Measurements from ENCODE around the gene LTBP1. TPM values are rescaled to one million over a fixed set of nuclear protein-coding genes. Genes with fewer than 3 reads are reported as not detected.

The LTBP1 gene
- total and polyA plus RNA-seq, 2 experiments from 2014 or later: 35.6 to 68.9 TPM

- Histone ChIP-seq H3K9me3 (ENCODE audit: low read depth) (no peaks in the 10 kb centered on the region), H3K4me3 (no peak overlapping the region), H4K20me1 (ENCODE audit: insufficient read depth, poor library complexity, severe bottlenecking) (no peaks in the 10 kb centered on the region), H2AFZ (no peak overlapping the region), H3K79me2 (no peaks in the 10 kb centered on the region), H3K27ac (no peak overlapping the region), H3K4me1 (ENCODE audit: insufficient read depth) (peaks cover 5% of the 10 kb centered on the region), H3K9me2 (replicated peaks; ENCODE audit: insufficient read depth) (no peaks in the 10 kb centered on the region), H3K36me3 (replicated peaks; ENCODE audit: insufficient read depth, low read depth) (no peaks in the 10 kb centered on the region), H3K4me2 (no peak overlapping the region), H3K27me3 (no peaks in the 10 kb centered on the region)
- no peak for TF ChIP-seq EZH2 (IDR thresholded peaks at IDR 0.05; ENCODE audit: borderline replicate concordance)
- TF ChIP-seq CTCF (IDR thresholded peaks at IDR 0.05; ENCODE audit: poor library complexity): no peak
- no peak for TF ChIP-seq EZH2phosphoT487 (IDR thresholded peaks at IDR 0.05; ENCODE audit: low read depth, severe bottlenecking, unreplicated experiment)
- 50% methylated on average over 5 of the region's 5 CpGs for WGBS (ENCODE audit: low lambda C conversion rate, missing lambda C conversion rate)
- no peak for DNase-seq (ENCODE audit: low spot score)
Measured at GRCh38 chr2:33190393-33190937, 243.7 kb downstream of the LTBP1 start.

- no peaks in the 10 kb centered on the region for H3K36me3 ChIP-seq (replicated peaks; ENCODE audit: insufficient read depth, low read depth)
- H2AFZ ChIP-seq: no peak overlapping the region
- H3K9me2 ChIP-seq (replicated peaks; ENCODE audit: insufficient read depth): no peaks in the 10 kb centered on the region
- H3K4me2 ChIP-seq: no peak overlapping the region
- no peaks in the 10 kb centered on the region for H3K4me1 ChIP-seq (ENCODE audit: insufficient read depth)
- H3K27me3 ChIP-seq: no peaks in the 10 kb centered on the region
- H3K9me3 ChIP-seq (ENCODE audit: low read depth): no peaks in the 10 kb centered on the region
- H4K20me1 ChIP-seq (ENCODE audit: insufficient read depth, poor library complexity, severe bottlenecking): no peaks in the 10 kb centered on the region
- 74% methylated on average over 7 of the region's 7 CpGs for WGBS (ENCODE audit: low lambda C conversion rate, missing lambda C conversion rate)
- no peak overlapping the region for H3K4me3 ChIP-seq
- H3K27ac ChIP-seq: no peak overlapping the region
- H3K79me2 ChIP-seq: no peaks in the 10 kb centered on the region
- no peak for DNase-seq (ENCODE audit: low spot score)
- TF ChIP-seq EZH2 (IDR thresholded peaks at IDR 0.05; ENCODE audit: borderline replicate concordance): no peak
- no peak for TF ChIP-seq CTCF (IDR thresholded peaks at IDR 0.05; ENCODE audit: poor library complexity)
- no peak for TF ChIP-seq EZH2phosphoT487 (IDR thresholded peaks at IDR 0.05; ENCODE audit: low read depth, severe bottlenecking, unreplicated experiment)
Measured at GRCh38 chr2:33195891-33196290, 249.1 kb downstream of the LTBP1 start.

GRCh38 chr2:33196700-33197099, 249.9 kb downstream of the LTBP1 start:
- no peak overlapping the region for H3K27ac ChIP-seq
- 93% methylated on average over 3 of the region's 3 CpGs for WGBS (ENCODE audit: low lambda C conversion rate, missing lambda C conversion rate)
- no peak for TF ChIP-seq EZH2phosphoT487 (IDR thresholded peaks at IDR 0.05; ENCODE audit: low read depth, severe bottlenecking, unreplicated experiment)
- no peak for TF ChIP-seq CTCF (IDR thresholded peaks at IDR 0.05; ENCODE audit: poor library complexity)
- no peak for TF ChIP-seq EZH2 (IDR thresholded peaks at IDR 0.05; ENCODE audit: borderline replicate concordance)
- no peaks in the 10 kb centered on the region for H3K4me1 ChIP-seq (ENCODE audit: insufficient read depth)
- no peak for DNase-seq (ENCODE audit: low spot score)
- H3K9me2 ChIP-seq (replicated peaks; ENCODE audit: insufficient read depth): no peaks in the 10 kb centered on the region
- no peak overlapping the region for H3K4me3 ChIP-seq
- no peaks in the 10 kb centered on the region for H3K27me3 ChIP-seq
- H3K79me2 ChIP-seq: no peaks in the 10 kb centered on the region
- H3K4me2 ChIP-seq: no peak overlapping the region
- no peaks in the 10 kb centered on the region for H4K20me1 ChIP-seq (ENCODE audit: insufficient read depth, poor library complexity, severe bottlenecking)
- H3K36me3 ChIP-seq (replicated peaks; ENCODE audit: insufficient read depth, low read depth): no peaks in the 10 kb centered on the region
- no peak overlapping the region for H2AFZ ChIP-seq
- no peaks in the 10 kb centered on the region for H3K9me3 ChIP-seq (ENCODE audit: low read depth)

Measured in hepatocyte (in vitro differentiated cells).